Fibroblast of lung (primary cell): Measurements from ENCODE around the gene NFE2L1. TPM values are rescaled to one million over a fixed set of nuclear protein-coding genes. Genes with fewer than 3 reads are reported as not detected.

Experiments used
- DNase-seq, 2 donors: peaks; one replicate each; pipeline versions ENCODE4 v3.0.0 to v3.0.0-alpha.2; 2010; ENCODE audit warnings: low read depth in 2 of 2
- H2AFZ ChIP-seq: 2 replicates; pipeline ENCODE4 v1.5.1; 2012; ENCODE audit warnings: low read length, control low read depth, inconsistent platforms
- H3K27ac ChIP-seq: 2 replicates; pipeline ENCODE4 v1.5.1; 2011; ENCODE audit warnings: low read length, control low read depth; ENCODE audit not compliant: insufficient read depth
- H3K27me3 ChIP-seq: 2 replicates; pipeline ENCODE4 v1.5.1; 2011; ENCODE audit warnings: mild to moderate bottlenecking, low read length; ENCODE audit not compliant: control insufficient read depth, insufficient read depth
- H3K36me3 ChIP-seq: 2 replicates; pipeline ENCODE4 v1.5.1; 2011; ENCODE audit warnings: low read length; ENCODE audit not compliant: control insufficient read depth, insufficient read depth
- H3K4me1 ChIP-seq: 2 replicates; pipeline ENCODE4 v1.5.1; 2011; ENCODE audit warnings: low read length; ENCODE audit not compliant: control insufficient read depth, insufficient read depth; ENCODE audit errors: extremely low read depth
- H3K4me2 ChIP-seq: 2 replicates; pipeline ENCODE4 v1.5.1; 2011; ENCODE audit warnings: low read length, control low read depth; ENCODE audit not compliant: insufficient read depth; ENCODE audit errors: extremely low read depth
- H3K4me3 ChIP-seq, 4 experiments: fragments of 200-600 bp in 1 of 4; sonication (generic) in 1 of 4; replicated peaks in 1 of 4; 2 replicates each; pipeline ENCODE4 v1.5.1; 2011 to 2016; ENCODE audit warnings: low read length in 4 of 4, low read depth in 3 of 4, mild to moderate bottlenecking in 3 of 4, control low read depth in 2 of 4, inconsistent platforms in 1 of 4, mixed read lengths in 1 of 4; ENCODE audit not compliant: insufficient read depth in 1 of 4; ENCODE audit errors: control extremely low read depth in 1 of 4
- H3K79me2 ChIP-seq: 2 replicates; pipeline ENCODE4 v1.5.1; 2012; ENCODE audit warnings: mild to moderate bottlenecking, low read length, inconsistent platforms; ENCODE audit not compliant: control insufficient read depth, insufficient read depth
- H3K9ac ChIP-seq: 2 replicates; pipeline ENCODE4 v1.5.1; 2011; ENCODE audit warnings: mild to moderate bottlenecking, low read length, control low read depth; ENCODE audit not compliant: insufficient read depth
- H3K9me3 ChIP-seq: 2 replicates; pipeline ENCODE4 v1.5.1; 2012; ENCODE audit warnings: low read depth, low read length; ENCODE audit not compliant: control insufficient read depth, insufficient read depth
- H4K20me1 ChIP-seq: 2 replicates; pipeline ENCODE4 v1.5.1; 2011; ENCODE audit warnings: low read length; ENCODE audit not compliant: control insufficient read depth, insufficient read depth; ENCODE audit errors: extremely low read depth
- EZH2 ChIP-seq: IDR thresholded peaks from 2 replicates; pipeline ENCODE4 v1.5.1; 2012; ENCODE audit warnings: low read length, control low read depth, mild to moderate bottlenecking; ENCODE audit errors: missing control alignments
- polyA plus RNA-seq, 2 donors: library from polyadenylated mRNA; depleted of rRNA in 1 of 2; stranded (reverse) in 1 of 2; unstranded in 1 of 2; fragments of >200 nt; gene quantifications; 2 replicates each; pipeline ENCODE4 v1.2.1, GENCODE V29; 2011 to 2012; ENCODE audit warnings: missing spikeins in 1 of 2
- total RNA-seq: library from RNA; depleted of rRNA; stranded (reverse); fragments of >200 nt; gene quantifications from 2 replicates; pipeline ENCODE4 v1.2.1, GENCODE V29; 2014
- TF ChIP-seq, protein P1 (sequence below), 2 donors: IDR thresholded peaks in 1 of 2; conservative IDR thresholded peaks in 1 of 2; 1 replicate in 1 of 2; 2 replicates in 1 of 2; pipeline ENCODE4 v1.5.1; 2011 to 2012; ENCODE audit warnings: low read length in 2 of 2, control low read depth in 1 of 2, inconsistent platforms in 1 of 2, low read depth in 1 of 2, mild to moderate bottlenecking in 1 of 2

The NFE2L1 gene
- total and polyA plus RNA-seq, 2 donors (not counting 1 experiment from before 2014, with no cell fraction given), result 162 to 200 TPM

DNA sequence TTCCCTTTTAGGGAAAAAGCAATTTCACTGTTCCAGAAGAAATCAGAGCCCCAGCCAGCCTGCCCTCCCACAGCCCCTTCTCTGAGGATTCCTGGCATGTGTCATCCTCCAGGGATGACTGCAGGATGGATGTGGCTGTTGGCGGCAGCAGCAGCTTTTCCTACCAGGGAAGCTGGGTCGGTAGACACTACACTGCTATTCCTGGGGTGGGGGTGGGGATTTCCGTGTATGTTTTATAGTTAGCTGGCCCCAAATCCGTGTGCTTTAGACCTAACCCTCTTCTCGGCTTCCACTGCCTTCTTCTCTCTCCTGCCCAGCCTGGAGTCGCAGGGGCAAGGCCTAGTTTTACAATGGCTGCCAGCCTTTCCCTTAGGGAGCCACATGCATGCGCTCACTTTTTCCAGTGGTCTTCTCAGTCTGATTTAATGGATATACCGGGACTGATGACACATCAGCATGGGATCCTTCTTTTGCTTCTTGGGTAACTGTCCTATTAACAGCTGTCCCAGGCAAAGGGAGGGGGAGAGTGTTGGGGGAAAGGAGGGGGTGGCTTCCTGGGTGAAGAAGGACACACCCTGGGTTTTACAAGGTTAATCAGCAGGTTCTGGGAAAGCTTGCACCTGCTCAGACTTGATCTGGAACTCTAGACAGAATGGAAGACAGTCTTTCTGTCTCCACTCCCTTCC lies 2.7 kb upstream of the NFE2L1 start:
- H3K9ac ChIP-seq, result no peak overlapping the region
- H3K4me3 ChIP-seq, result no peak overlapping the region
- DNase-seq, result peak in 1 of 2 donors; percentile 48
- no peaks in the 10 kb centered on the region for H4K20me1 ChIP-seq
- no peaks in the 10 kb centered on the region for H3K36me3 ChIP-seq
- no peaks in the 10 kb centered on the region for H3K4me1 ChIP-seq
- no peak overlapping the region for H3K4me2 ChIP-seq
- H3K27me3 ChIP-seq, result no peaks in the 10 kb centered on the region
- TF ChIP-seq, protein P1, sequence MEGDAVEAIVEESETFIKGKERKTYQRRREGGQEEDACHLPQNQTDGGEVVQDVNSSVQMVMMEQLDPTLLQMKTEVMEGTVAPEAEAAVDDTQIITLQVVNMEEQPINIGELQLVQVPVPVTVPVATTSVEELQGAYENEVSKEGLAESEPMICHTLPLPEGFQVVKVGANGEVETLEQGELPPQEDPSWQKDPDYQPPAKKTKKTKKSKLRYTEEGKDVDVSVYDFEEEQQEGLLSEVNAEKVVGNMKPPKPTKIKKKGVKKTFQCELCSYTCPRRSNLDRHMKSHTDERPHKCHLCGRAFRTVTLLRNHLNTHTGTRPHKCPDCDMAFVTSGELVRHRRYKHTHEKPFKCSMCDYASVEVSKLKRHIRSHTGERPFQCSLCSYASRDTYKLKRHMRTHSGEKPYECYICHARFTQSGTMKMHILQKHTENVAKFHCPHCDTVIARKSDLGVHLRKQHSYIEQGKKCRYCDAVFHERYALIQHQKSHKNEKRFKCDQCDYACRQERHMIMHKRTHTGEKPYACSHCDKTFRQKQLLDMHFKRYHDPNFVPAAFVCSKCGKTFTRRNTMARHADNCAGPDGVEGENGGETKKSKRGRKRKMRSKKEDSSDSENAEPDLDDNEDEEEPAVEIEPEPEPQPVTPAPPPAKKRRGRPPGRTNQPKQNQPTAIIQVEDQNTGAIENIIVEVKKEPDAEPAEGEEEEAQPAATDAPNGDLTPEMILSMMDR (conservative IDR thresholded peaks at IDR 0.05 in 1 of 2, IDR thresholded peaks at IDR 0.05 in 1 of 2; ENCODE audit: low read depth in 1 of 2, low read length in 2 of 2), result no peak
- TF ChIP-seq EZH2, result no peak
- H3K27ac ChIP-seq, result no peak overlapping the region
- H3K79me2 ChIP-seq, result peaks cover 10% of the 10 kb centered on the region
- no peak overlapping the region for H2AFZ ChIP-seq
- H3K9me3 ChIP-seq, result no peaks in the 10 kb centered on the region

DNA sequence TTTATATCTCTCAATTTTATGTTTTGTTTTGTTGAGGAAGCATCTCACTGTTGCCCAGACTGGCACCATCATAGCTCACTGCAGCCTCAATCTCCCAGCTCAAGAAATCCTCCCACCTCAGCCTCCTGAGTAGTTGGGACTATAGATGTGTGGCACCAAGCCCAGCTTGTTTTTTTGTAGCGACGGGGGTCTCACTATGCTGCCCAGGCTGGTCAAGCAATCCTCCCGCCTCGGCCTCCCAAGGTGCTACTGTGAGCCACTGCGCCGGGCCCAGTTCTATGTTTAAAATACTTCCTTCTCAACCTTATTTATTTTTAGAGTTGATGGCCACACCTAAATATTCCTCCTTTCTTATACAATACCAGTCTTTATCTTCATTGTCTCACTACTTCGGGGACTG lies 1.9 kb upstream of the NFE2L1 start:
- Histone ChIP-seq H3K27ac (no peak overlapping the region), H3K9ac (no peak overlapping the region)

DNA sequence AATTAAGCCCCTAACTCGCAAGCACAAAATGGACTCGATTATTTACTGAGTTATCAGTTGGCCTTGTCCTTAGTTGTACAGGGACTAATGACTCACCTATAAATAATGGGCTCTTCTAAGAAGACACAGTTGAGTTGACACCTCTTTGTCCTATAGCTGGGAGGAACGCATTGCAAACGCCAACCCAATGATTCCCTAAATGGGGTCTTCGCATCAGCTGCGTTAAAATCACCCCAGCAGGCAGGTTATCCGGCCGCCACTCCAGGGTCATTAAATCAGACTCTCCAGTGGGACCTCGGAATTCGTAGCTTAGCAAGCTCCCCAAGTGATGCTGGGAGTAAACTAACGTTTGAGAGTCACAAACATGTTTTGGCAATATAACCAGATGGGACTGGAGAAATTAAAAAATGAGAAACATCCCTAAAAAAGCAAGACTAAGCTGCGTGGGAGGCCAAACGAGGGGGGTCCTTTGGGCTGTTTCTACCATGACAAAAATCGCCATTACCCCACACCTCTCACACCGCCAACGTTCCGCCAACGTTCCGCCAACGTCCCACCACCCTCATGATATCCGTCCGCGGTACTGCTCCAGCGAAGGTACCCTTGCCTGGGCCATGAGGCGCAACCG lies 932 bp upstream of the NFE2L1 start:
- Histone ChIP-seq H4K20me1 (no peaks in the 10 kb centered on the region), H3K4me3 (peak overlapping the region; percentile 38 to 93 (median 66)), H3K36me3 (peaks cover 3% of the 10 kb centered on the region), H2AFZ (peak overlapping the region; percentile 81), H3K27me3 (no peaks in the 10 kb centered on the region), H3K9ac (peak overlapping the region; percentile 71), H3K4me1 (peaks cover 13% of the 10 kb centered on the region), H3K4me2 (peak overlapping the region; percentile 81), H3K79me2 (peaks cover 17% of the 10 kb centered on the region), H3K9me3 (no peaks in the 10 kb centered on the region), H3K27ac (peak overlapping the region; percentile 79)
- peak in 1 of 2 donors; percentile 22 for DNase-seq
- TF ChIP-seq, protein P1 (conservative IDR thresholded peaks at IDR 0.05 in 1 of 2, IDR thresholded peaks at IDR 0.05 in 1 of 2; ENCODE audit: low read depth in 1 of 2, low read length in 2 of 2), result no peak
- TF ChIP-seq EZH2, result no peak

More for the DNA sequence above, 1.9 kb upstream of the NFE2L1 start:
- no peaks in the 10 kb centered on the region for H3K9me3 ChIP-seq
- no peak for TF ChIP-seq EZH2
- TF ChIP-seq, protein P1 (conservative IDR thresholded peaks at IDR 0.05 in 1 of 2, IDR thresholded peaks at IDR 0.05 in 1 of 2; ENCODE audit: low read depth in 1 of 2, low read length in 2 of 2), result no peak
- H4K20me1 ChIP-seq, result no peaks in the 10 kb centered on the region
- peaks cover 15% of the 10 kb centered on the region for H3K79me2 ChIP-seq
- peaks cover 6% of the 10 kb centered on the region for H3K4me1 ChIP-seq
- no peak overlapping the region for H2AFZ ChIP-seq
- H3K36me3 ChIP-seq, result peaks cover 2% of the 10 kb centered on the region
- peak overlapping the region in 2 of 4 experiments; percentile 72 to 93 for H3K4me3 ChIP-seq
- H3K4me2 ChIP-seq, result no peak overlapping the region
- H3K27me3 ChIP-seq, result no peaks in the 10 kb centered on the region
- no peak for DNase-seq
